Measurements from ENCODE around the gene CSAD. TPM values are rescaled to one million over a fixed set of nuclear protein-coding genes. Genes with fewer than 3 reads are reported as not detected.
"Not testable (repeated sequence)": the region's sequence is repeated elsewhere in the genome, so short reads cannot be mapped to it uniquely, and the experiment has no call there.

CSAD gene
- polyA plus RNA-seq, 1 donor = 60.7 TPM

DNA sequence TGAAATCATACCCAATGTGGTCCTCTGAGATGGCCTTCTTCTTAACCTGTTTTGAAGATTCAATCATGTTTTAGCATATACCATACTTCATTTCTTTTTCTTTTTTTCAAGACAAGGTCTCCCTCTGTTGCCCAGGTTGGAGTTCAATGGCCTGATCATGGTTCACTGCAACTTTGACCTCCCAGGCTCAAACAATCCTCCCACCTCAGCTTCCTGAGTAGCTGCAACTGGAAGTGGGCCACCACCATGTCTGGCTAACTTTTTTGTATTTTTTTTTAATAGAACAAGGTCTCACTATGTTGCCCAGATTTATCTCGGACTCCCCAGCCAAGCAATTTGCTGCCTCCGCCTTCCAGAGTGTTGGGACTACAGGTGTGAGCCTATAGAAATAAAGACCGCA, 47.0 kb downstream of the CSAD start:
- DNase-seq = no peak

- DNase-seq = no peak
These were observed 48.9 kb downstream of the CSAD start for GRCh38 chr12:53131844-53132243.

DNA sequence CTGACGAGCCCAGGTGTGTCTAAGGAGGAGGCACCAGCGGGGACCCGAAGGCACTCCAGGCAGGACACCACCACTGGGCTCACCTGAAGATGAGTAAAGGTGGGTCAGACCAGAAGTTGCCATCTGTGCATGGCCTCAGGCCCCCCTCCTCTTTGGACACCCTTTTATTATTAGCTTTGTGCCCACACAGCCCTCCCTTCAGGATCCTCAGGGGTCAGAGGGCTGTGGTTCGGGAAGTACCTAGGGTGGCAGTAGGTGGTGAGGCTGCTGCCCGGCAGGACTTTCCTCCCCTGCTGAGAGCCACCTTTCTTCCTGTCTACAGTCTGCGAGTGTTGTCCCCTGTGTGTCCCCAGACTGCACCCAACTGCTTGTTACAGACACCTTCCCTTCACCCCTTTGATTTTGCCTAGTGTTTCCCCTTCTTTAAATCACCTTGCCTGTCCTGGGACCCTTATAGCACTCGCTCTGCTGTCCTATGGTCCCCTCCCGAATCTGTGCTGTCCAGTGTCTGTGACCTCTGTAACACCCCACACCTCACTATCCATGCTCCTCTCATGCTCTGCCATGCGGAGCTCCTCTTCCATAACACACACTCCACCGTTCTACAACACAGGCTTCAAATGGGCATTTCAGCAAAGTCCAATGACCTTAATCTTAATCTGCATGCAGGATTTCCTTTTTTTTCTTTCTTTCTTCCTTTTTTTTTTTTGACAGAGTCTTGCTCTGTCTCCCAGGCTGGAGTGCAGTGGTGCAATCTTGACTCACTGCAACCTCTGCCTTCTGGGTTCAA, 51.8 kb downstream of the CSAD start:
- DNase-seq = no peak

- no peak for DNase-seq
These were observed 53.6 kb downstream of the CSAD start for GRCh38 chr12:53127169-53127568.

- DNase-seq = no peak
These were observed 56.4 kb downstream of the CSAD start for GRCh38 chr12:53124352-53124723.

GRCh38 chr12:53123578-53124351, 57.0 kb downstream of the CSAD start:
- no peak for DNase-seq

DNA sequence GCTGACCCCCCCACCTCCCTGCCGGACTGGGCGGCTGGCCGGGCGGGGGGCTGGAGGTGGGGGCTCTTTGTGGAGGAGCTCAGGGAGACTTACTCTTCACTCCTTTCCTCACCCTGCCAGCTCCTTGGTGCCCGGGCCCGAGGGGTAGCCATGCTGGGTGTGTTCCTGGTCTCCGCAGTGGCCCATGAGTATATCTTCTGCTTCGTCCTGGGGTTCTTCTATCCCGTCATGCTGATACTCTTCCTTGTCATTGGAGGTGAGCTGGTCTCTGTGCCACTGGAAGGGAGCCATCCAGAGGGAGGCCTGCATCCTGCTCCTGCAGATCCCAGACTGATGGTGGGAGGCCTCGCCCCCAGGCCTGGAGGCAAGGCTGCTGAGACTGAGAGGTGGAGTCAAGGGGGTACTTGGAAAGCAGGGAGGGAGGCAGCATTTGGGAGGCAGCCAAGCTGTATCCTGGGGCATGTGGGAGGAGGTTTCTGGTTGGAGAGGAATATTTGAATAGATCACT, 57.7 kb downstream of the CSAD start:
- DNase-seq = no peak

- no peak for DNase-seq
These were observed 59.8 kb downstream of the CSAD start for GRCh38 chr12:53120685-53121525.

- DNase-seq = no peak
These were observed 61.9 kb downstream of the CSAD start for GRCh38 chr12:53118751-53119300.

GRCh38 chr12:53115891-53116648, 64.7 kb downstream of the CSAD start:
- DNase-seq = no peak

DNA sequence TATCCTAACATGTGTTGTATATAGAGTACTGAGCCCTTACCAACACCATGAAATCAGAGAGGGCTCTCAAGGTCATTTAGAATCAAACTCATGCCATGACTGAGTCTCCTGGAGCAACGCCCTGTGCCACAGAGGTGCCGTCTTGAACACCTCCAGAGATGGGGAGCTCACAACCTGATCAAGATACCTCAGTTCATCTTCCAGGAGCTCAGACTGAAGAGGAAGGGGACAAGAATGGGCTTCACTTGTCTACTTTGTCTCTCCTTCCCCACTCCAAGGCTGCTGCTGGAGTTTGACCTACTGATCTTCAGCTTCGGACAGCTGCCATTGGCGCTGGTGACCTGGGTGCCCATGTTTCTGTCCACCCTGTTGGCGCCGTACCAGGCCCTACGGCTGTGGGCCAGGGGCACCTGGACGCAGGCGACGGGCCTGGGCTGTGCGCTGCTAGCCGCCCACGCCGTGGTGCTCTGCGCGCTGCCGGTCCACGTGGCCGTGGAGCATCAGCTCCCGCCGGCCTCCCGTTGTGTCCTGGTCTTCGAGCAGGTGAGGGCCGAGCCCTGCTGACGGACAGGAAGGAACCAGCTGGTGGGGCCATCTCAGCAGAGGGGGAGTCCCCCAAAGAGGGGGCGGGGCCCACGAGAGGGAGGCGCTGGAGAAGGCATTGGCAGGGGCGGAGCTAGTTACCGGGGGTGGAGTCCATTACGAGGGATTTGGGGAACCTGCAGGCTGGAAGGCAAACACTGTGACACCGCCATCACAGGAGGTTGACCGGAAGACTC, 65.4 kb downstream of the CSAD start:
- DNase-seq = no peak

GRCh38 chr12:53113951-53114350, 66.8 kb downstream of the CSAD start:
- no peak for DNase-seq

- no peak for DNase-seq
These were observed 67.5 kb downstream of the CSAD start for GRCh38 chr12:53113136-53113705.

DNA sequence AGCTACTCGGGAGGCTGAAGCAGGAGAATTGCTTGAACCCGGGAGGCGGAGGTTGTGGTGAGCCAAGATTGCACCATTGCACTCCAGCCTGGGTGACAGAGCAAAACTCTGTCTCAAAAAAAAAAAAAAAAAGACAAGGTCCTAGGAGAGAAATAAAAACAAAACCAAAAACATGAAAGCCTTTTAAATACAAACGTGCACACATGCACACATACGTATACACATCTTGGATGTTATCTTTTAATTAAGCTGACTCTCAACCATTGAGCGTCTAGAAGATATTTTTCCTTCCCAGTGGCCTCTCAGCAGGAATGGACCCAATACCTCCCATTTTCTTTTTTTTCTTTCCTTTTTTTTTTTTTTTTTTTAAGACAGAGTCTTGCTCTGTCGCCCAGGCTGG, 68.3 kb downstream of the CSAD start:
- DNase-seq = not testable (repeated sequence)

Other genes starting within 250 kb of the CSAD start
- gene KRT18, start 231.8 kb downstream of the CSAD start, polyA plus RNA-seq (ENCODE audit: insufficient read length) = 2.7 TPM
- 448 TPM for gene EIF4B, start 174.5 kb downstream of the CSAD start, polyA plus RNA-seq (ENCODE audit: insufficient read length)
- gene TNS2, start 130.9 kb downstream of the CSAD start, polyA plus RNA-seq (ENCODE audit: insufficient read length) = 124 TPM
- gene SPRYD3, start 101.5 kb downstream of the CSAD start, polyA plus RNA-seq (ENCODE audit: insufficient read length) = 17.4 TPM
- gene IGFBP6, start 83.3 kb downstream of the CSAD start, polyA plus RNA-seq (ENCODE audit: insufficient read length) = 49.2 TPM
- gene SOAT2, start 77.4 kb downstream of the CSAD start, polyA plus RNA-seq (ENCODE audit: insufficient read length) = 0.10 TPM
- gene ZNF740, start 203 bp downstream of the CSAD start, polyA plus RNA-seq (ENCODE audit: insufficient read length) = 28.3 TPM
- 0.76 TPM for gene ITGB7, start 26.3 kb upstream of the CSAD start, polyA plus RNA-seq (ENCODE audit: insufficient read length)
- gene RARG, start 51.3 kb upstream of the CSAD start, polyA plus RNA-seq (ENCODE audit: insufficient read length) = 24.8 TPM
- 5.1 TPM for gene ESPL1, start 87.4 kb upstream of the CSAD start, polyA plus RNA-seq (ENCODE audit: insufficient read length)
- gene PFDN5, start 114.6 kb upstream of the CSAD start, polyA plus RNA-seq (ENCODE audit: insufficient read length) = 416 TPM
- gene MYG1, start 118.8 kb upstream of the CSAD start, polyA plus RNA-seq (ENCODE audit: insufficient read length) = 38.9 TPM
- gene AAAS, start 140.7 kb upstream of the CSAD start, polyA plus RNA-seq (ENCODE audit: insufficient read length) = 55.9 TPM
- gene SP7, start 155.4 kb upstream of the CSAD start, polyA plus RNA-seq (ENCODE audit: insufficient read length) = 0.13 TPM
- 39.9 TPM for gene SP1, start 199.3 kb upstream of the CSAD start, polyA plus RNA-seq (ENCODE audit: insufficient read length)
- gene AMHR2, start 242.9 kb upstream of the CSAD start, polyA plus RNA-seq (ENCODE audit: insufficient read length) = not detected

Measured in hindlimb muscle (tissue), 1 donor.